Measurements from ENCODE around the gene CMTM7. TPM values are rescaled to one million over a fixed set of nuclear protein-coding genes. Genes with fewer than 3 reads are reported as not detected.

Gene CMTM7
- polyA plus RNA-seq, 1 donor: 10.9 TPM

DNA sequence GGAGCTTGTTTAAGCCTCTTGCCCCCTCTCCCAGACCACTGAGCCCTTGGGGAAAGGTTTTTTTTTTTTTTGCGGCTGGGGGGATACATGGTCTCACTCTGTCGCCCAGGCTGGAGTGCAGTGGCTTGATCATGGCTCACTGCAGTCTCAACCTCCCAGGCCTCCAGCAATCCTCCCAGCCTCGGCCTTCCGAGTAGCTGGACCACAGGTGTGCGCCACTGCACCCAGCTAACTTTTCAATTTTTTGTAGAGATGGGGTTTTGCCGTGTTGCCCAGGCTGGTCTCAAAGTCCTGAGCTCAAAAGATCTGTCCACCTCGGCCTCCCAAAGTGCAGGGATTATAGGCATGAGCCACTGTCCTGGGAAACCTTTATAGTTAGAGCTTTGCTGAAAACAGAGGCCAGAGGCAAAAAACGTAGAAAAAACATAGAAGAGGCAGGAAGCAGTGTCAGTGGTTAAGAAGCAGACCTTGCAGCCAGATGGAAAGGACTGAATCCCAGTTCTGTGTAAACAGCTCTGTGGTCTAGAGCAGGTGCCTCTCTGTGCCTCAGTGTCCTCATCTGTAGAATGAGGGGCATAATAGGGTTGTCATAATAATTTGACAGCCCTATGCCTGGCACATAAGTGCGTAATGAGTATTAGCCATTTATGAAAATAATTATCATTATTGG is 33.1 kb downstream of the CMTM7 start:
- DNase-seq: no peak
- 40% methylated on average over 1 of the region's 9 CpGs for WGBS (ENCODE audit: insufficient coverage, low lambda C conversion rate)
- H3K4me3 ChIP-seq (ENCODE audit: low read length): no peak overlapping the region
- no peaks in the 10 kb centered on the region for H3K27me3 ChIP-seq (ENCODE audit: control insufficient read depth, insufficient read depth, low read length)
- H3K36me3 ChIP-seq (ENCODE audit: control insufficient read depth, insufficient read depth, low read length): no peaks in the 10 kb centered on the region
- peaks cover 18% of the 10 kb centered on the region for H3K4me1 ChIP-seq (ENCODE audit: control insufficient read depth, insufficient read depth, low read length)
- no peaks in the 10 kb centered on the region for H3K9me3 ChIP-seq (ENCODE audit: control insufficient read depth, low read depth, low read length)
- no peak overlapping the region for H3K27ac ChIP-seq (ENCODE audit: low read length)

DNA sequence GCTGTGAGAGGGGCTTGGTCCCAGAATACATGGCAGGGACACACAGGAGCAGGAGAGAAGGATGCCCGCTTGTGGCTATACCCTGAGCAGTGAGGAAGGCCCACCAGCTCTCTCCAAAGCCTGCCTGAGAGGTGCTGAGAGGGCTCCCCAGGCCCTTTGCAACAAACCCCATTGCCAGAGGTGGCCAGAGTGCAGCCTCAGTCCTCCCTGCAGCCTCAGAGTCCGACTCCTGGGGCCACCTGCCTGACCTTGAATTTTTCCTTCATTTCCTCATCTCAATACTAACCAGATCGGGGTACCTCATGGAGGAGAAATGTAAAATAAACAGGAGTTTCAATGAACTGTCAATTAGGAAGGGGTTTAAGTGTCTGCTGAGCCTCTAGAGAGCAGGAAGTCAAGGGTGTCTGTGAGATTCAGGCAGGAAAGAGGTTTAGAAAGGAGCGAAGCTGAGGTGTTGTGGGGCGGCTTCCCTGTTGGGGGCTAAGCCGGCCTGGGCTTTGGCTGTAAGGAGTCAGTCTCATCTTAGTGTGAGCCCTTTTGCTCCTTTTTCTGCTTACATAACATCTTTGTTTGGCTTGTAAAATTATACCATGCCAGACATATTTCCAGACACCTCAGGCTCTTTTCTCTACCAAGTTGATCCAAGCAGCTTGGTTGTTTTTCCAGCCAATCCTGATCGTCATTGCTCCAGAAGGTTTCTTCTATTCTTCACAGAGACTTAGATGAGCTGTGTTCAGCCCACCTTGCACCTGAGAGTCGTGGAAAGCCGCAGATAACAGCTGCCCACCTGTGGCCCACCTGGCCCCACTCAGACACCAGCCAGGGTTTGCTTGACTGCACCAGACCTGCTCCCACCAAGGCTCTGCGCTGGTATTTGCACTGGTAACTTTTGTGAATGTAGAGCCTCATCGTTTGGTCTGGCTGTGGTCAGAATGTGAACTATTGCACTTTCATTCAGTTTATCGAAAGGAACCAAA is 36.7 kb downstream of the CMTM7 start:
- 100% methylated on average over 1 of the region's 12 CpGs for WGBS (ENCODE audit: insufficient coverage, low lambda C conversion rate)
- no peak for DNase-seq
- Histone ChIP-seq H3K27me3 (ENCODE audit: control insufficient read depth, insufficient read depth, low read length) (no peaks in the 10 kb centered on the region), H3K4me3 (ENCODE audit: low read length) (no peak overlapping the region), H3K9me3 (ENCODE audit: control insufficient read depth, low read depth, low read length) (no peaks in the 10 kb centered on the region), H3K27ac (ENCODE audit: low read length) (no peak overlapping the region), H3K36me3 (ENCODE audit: control insufficient read depth, insufficient read depth, low read length) (no peaks in the 10 kb centered on the region), H3K4me1 (ENCODE audit: control insufficient read depth, insufficient read depth, low read length) (no peaks in the 10 kb centered on the region)

GRCh38 chr3:32430900-32431299 is 39.2 kb downstream of the CMTM7 start:
- no peaks in the 10 kb centered on the region for H3K4me1 ChIP-seq (ENCODE audit: control insufficient read depth, insufficient read depth, low read length)
- H3K9me3 ChIP-seq (ENCODE audit: control insufficient read depth, low read depth, low read length): no peaks in the 10 kb centered on the region
- 83% methylated on average over 2 of the region's 5 CpGs for WGBS (ENCODE audit: insufficient coverage, low lambda C conversion rate)
- H3K27me3 ChIP-seq (ENCODE audit: control insufficient read depth, insufficient read depth, low read length): no peaks in the 10 kb centered on the region
- no peak overlapping the region for H3K27ac ChIP-seq (ENCODE audit: low read length)
- H3K4me3 ChIP-seq (ENCODE audit: low read length): no peak overlapping the region
- DNase-seq: no peak
- H3K36me3 ChIP-seq (ENCODE audit: control insufficient read depth, insufficient read depth, low read length): no peaks in the 10 kb centered on the region

GRCh38 chr3:32431481-32431880 is 39.8 kb downstream of the CMTM7 start:
- no peak for DNase-seq
- no CpG with 5 or more reads among the region's 3 CpGs for WGBS (ENCODE audit: insufficient coverage, low lambda C conversion rate)
- H3K36me3 ChIP-seq (ENCODE audit: control insufficient read depth, insufficient read depth, low read length): no peaks in the 10 kb centered on the region
- no peak overlapping the region for H3K4me3 ChIP-seq (ENCODE audit: low read length)
- no peaks in the 10 kb centered on the region for H3K4me1 ChIP-seq (ENCODE audit: control insufficient read depth, insufficient read depth, low read length)
- H3K27ac ChIP-seq (ENCODE audit: low read length): no peak overlapping the region
- no peaks in the 10 kb centered on the region for H3K9me3 ChIP-seq (ENCODE audit: control insufficient read depth, low read depth, low read length)
- H3K27me3 ChIP-seq (ENCODE audit: control insufficient read depth, insufficient read depth, low read length): no peaks in the 10 kb centered on the region

DNA sequence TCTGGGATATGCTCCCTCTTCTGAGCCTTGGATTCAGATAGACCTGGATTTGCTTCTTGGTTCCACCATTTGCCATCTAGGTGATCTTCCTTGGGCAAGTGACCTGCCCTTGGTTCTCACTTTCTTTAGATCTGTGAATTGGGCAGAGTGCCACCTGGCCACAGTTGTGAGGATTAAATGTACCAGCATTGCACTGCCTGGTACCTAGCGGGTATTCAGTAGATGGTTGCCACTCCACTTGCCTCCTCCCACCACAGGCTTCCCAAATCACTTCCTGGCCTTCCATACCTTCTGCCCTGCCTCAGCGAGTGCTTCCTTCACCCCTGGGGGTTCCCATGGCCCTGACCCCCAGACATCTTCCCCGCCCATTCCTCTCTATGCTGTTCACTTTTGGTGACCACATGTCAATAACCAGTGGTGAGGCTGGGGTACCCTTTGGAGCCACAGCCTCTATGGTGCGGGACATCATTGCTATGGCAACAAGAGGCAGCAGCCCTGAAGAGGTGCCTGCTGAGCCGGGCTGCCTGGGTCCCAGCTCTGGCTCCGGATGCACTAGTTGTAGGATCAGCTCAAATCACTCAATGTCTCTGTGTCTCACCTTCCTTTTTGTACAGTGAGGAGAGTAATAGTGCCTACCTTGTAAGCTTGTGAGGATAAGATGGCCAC is 40.5 kb downstream of the CMTM7 start:
- Histone ChIP-seq H3K9me3 (ENCODE audit: control insufficient read depth, low read depth, low read length) (no peaks in the 10 kb centered on the region), H3K27me3 (ENCODE audit: control insufficient read depth, insufficient read depth, low read length) (no peaks in the 10 kb centered on the region)
- DNase-seq: no peak

DNA sequence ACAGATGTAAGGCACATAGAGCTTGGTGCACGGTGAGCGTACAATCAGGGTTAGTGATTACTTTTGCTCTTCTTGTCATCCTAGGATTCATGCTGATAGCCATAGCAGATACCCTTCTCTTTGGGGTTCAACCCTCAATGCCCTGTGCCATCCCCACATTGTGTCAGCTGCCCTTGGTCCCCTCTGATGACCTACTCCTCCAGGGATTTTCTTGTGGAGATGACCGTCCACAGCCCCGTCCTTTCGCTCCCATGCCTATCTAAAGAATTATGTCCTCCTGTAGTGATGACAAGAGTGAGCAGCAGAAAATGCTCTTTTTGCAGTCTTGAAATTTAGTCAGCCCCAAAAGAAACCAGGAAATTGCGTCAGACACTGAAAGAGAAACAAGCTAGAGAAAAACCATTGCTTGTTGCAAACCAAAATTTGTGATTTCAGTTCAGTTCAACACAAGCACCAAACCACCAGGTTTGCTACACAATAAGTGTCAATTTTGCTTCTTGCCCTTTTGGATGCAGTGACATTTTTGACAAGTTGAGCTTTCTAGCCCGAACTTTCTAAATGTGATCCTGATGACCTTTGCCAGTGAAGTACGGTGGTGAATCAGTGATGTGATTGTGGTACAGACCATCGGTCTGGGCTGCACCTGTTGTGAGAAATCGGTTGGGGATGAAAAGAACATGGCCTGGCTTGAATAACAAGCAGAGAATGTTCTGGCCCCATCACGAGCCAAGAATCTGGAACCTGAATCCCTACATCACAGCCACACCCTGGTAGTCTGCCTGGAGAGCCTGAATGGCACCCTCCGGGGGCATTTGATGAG is 41.3 kb downstream of the CMTM7 start:
- no peaks in the 10 kb centered on the region for H3K27me3 ChIP-seq (ENCODE audit: control insufficient read depth, insufficient read depth, low read length)
- no peaks in the 10 kb centered on the region for H3K4me1 ChIP-seq (ENCODE audit: control insufficient read depth, insufficient read depth, low read length)
- DNase-seq: no peak
- H3K27ac ChIP-seq (ENCODE audit: low read length): no peak overlapping the region
- H3K4me3 ChIP-seq (ENCODE audit: low read length): no peak overlapping the region
- H3K36me3 ChIP-seq (ENCODE audit: control insufficient read depth, insufficient read depth, low read length): no peaks in the 10 kb centered on the region
- H3K9me3 ChIP-seq (ENCODE audit: control insufficient read depth, low read depth, low read length): no peaks in the 10 kb centered on the region
- WGBS (ENCODE audit: insufficient coverage, low lambda C conversion rate): 100% methylated on average over 3 of the region's 12 CpGs

More for the DNA sequence above, 40.5 kb downstream of the CMTM7 start:
- H3K4me1 ChIP-seq (ENCODE audit: control insufficient read depth, insufficient read depth, low read length): no peaks in the 10 kb centered on the region
- H3K27ac ChIP-seq (ENCODE audit: low read length): no peak overlapping the region
- no peaks in the 10 kb centered on the region for H3K36me3 ChIP-seq (ENCODE audit: control insufficient read depth, insufficient read depth, low read length)
- H3K4me3 ChIP-seq (ENCODE audit: low read length): no peak overlapping the region
- WGBS (ENCODE audit: insufficient coverage, low lambda C conversion rate): no CpG with 5 or more reads among the region's 6 CpGs

DNA sequence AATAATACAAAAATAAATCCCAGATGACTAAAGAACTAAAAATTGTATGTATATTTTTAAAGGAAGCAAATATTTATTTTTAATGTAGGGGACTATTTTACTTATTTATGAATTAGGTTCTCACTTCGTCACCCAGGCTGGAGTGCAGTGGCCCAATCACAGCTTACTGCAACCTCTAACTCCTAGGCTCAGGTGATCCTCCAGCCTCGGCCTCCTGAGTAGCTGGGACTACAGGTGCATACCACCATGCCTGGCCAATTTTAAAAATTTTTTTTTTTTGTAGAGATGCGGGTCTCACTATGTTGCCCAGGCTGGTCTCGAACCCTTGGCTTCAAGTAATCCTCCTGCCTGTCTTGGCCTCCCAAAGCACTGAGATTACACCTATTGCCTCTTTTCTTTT is 42.6 kb downstream of the CMTM7 start:
- Histone ChIP-seq H3K27ac (ENCODE audit: low read length) (no peak overlapping the region), H3K4me3 (ENCODE audit: low read length) (no peak overlapping the region), H3K36me3 (ENCODE audit: control insufficient read depth, insufficient read depth, low read length) (no peaks in the 10 kb centered on the region), H3K4me1 (ENCODE audit: control insufficient read depth, insufficient read depth, low read length) (no peaks in the 10 kb centered on the region), H3K9me3 (ENCODE audit: control insufficient read depth, low read depth, low read length) (no peaks in the 10 kb centered on the region), H3K27me3 (ENCODE audit: control insufficient read depth, insufficient read depth, low read length) (no peaks in the 10 kb centered on the region)
- WGBS (ENCODE audit: insufficient coverage, low lambda C conversion rate): 100% methylated on average over 2 of the region's 4 CpGs
- DNase-seq: no peak

DNA sequence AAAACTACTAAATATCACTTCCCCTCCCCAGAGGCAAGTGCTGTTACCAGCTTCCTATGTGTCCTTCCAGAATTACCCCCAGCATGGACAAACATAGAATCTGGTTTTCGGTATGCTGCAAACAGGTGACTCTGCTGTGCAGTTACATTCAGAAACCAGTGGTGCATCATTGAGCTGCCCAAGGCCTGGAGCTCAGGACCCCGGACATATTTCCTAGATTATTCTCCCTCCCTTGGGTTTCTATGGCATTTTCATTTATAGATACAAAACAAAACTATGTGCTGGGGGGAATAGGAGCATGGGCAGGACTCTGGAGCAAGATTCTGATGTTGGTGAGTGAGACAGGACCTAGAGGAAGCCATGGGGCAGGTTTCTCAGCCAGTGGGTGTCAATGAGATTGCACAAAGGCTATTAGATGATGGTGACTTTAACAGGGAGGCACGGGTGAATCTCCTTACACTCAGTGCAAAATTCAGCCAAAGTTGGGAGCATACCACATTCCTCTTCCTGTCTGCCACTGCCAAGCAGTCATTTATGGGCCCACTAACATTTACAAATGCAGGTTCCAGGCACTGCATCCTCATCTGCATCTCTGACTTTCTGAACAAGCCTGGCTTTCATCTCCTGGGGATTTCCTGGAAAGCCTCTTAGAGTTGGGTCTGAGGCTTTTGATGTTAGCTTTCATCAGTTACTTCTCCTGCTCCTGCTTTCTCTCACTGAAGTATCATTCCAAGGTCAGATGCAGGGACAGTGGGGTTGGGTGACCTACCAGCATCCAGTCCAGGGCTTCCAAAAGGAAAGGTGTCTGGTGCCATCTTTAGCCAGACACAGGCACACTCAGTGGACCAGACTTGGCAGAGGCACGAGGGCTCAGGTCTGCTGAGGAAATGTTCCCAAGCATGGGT is 44.5 kb downstream of the CMTM7 start:
- WGBS (ENCODE audit: insufficient coverage, low lambda C conversion rate): no CpG with 5 or more reads among the region's 4 CpGs

DNA sequence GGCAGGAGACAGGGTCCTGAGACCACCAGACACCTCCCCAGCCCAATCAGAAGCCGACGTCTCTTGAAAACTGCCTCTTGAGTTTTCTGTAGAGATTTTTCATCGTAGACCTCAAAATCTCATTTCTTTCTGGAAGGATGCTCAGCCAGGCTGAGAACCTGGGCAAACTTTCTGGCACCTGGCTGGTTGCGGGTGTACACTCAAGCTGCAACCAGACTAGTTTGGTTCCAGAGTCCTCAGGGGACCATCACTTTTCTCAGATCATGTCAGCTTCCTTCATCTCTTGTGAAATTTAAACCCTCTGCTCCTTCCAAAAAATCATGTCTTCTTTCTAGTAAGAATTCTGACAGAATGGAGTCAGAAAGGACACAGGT is 45.1 kb downstream of the CMTM7 start:
- H3K4me1 ChIP-seq (ENCODE audit: control insufficient read depth, insufficient read depth, low read length): no peaks in the 10 kb centered on the region
- whole genome bisulfite sequencing (ENCODE audit: insufficient coverage, low lambda C conversion rate): no CpG with 5 or more reads among the region's 4 CpGs
- H3K4me3 ChIP-seq (ENCODE audit: low read length): no peak overlapping the region
- no peak overlapping the region for H3K27ac ChIP-seq (ENCODE audit: low read length)
- DNase-seq: no peak
- H3K27me3 ChIP-seq (ENCODE audit: control insufficient read depth, insufficient read depth, low read length): no peaks in the 10 kb centered on the region
- no peaks in the 10 kb centered on the region for H3K9me3 ChIP-seq (ENCODE audit: control insufficient read depth, low read depth, low read length)
- no peaks in the 10 kb centered on the region for H3K36me3 ChIP-seq (ENCODE audit: control insufficient read depth, insufficient read depth, low read length)

More for the DNA sequence above, 44.5 kb downstream of the CMTM7 start:
- H3K4me1 ChIP-seq (ENCODE audit: control insufficient read depth, insufficient read depth, low read length): no peaks in the 10 kb centered on the region
- DNase-seq: no peak
- no peaks in the 10 kb centered on the region for H3K9me3 ChIP-seq (ENCODE audit: control insufficient read depth, low read depth, low read length)
- no peak overlapping the region for H3K27ac ChIP-seq (ENCODE audit: low read length)
- H3K27me3 ChIP-seq (ENCODE audit: control insufficient read depth, insufficient read depth, low read length): no peaks in the 10 kb centered on the region
- H3K4me3 ChIP-seq (ENCODE audit: low read length): no peak overlapping the region
- no peaks in the 10 kb centered on the region for H3K36me3 ChIP-seq (ENCODE audit: control insufficient read depth, insufficient read depth, low read length)

All from large intestine (tissue), 3 donors.